ENCODE data around the gene MLANA. TPM values are rescaled to one million over a fixed set of nuclear protein-coding genes. Genes with fewer than 3 reads are reported as not detected.

Gene MLANA
- polyA plus RNA-seq, 3 donors, result not detected

DNA sequence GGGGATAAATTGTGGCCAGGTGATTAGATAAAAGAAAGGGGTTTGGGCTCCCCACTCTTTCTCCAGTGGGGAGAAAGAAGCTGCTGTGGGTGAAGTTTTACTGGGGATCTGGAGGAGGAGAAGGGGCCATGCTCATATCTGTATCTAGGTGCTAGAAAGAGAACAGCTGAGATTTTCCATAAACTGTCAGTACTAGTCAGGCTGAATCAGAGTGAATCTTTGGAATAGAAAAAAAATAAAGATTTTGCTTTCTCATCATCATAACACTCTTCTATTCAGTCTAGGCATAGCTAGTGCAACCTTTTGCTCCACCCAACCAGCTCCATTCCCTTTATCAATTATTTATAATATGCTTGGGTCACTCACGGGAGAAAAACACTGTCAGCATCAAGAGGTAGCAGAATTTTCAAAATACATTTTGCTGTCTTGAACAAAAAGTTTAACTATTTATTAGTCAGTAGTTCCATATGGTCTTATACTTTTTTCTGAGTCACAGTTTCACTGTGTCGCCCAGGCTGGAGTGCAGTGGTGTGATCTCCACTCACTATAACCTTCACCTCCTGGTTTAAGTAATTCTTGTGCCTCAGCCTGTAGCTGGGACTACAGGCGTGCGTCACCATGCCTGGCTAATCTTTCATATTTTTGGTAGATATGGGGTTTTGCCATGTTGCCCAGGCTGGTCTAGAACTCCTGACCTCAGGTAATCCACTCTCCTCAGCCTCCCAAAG lies 36.5 kb upstream of the MLANA start:
- H2AFZ ChIP-seq (ENCODE audit: insufficient read depth, low read depth, low read length, poor library complexity, severe bottlenecking), result no peak overlapping the region
- H3K27me3 ChIP-seq (ENCODE audit: control insufficient read depth in 2 of 2, insufficient read depth in 2 of 2, low read length in 2 of 2), result no peaks in the 10 kb centered on the region
- no peaks in the 10 kb centered on the region for H3K79me2 ChIP-seq (ENCODE audit: insufficient read depth, low read length)
- H3K36me3 Mint-ChIP-seq, result peaks cover 0 to 4% of the 10 kb centered on the region in 2 donors
- peaks cover 38% of the 10 kb centered on the region for H3K4me1 Mint-ChIP-seq
- TF ChIP-seq, protein P1, sequence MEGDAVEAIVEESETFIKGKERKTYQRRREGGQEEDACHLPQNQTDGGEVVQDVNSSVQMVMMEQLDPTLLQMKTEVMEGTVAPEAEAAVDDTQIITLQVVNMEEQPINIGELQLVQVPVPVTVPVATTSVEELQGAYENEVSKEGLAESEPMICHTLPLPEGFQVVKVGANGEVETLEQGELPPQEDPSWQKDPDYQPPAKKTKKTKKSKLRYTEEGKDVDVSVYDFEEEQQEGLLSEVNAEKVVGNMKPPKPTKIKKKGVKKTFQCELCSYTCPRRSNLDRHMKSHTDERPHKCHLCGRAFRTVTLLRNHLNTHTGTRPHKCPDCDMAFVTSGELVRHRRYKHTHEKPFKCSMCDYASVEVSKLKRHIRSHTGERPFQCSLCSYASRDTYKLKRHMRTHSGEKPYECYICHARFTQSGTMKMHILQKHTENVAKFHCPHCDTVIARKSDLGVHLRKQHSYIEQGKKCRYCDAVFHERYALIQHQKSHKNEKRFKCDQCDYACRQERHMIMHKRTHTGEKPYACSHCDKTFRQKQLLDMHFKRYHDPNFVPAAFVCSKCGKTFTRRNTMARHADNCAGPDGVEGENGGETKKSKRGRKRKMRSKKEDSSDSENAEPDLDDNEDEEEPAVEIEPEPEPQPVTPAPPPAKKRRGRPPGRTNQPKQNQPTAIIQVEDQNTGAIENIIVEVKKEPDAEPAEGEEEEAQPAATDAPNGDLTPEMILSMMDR (IDR thresholded peaks at IDR 0.05), result no peak
- H3K36me3 ChIP-seq (replicated peaks in 1 of 2; ENCODE audit: control insufficient read depth in 1 of 2, insufficient read depth in 2 of 2, low read length in 2 of 2), result no peaks in the 10 kb centered on the region
- peaks cover 0 to 7% (median 0%) of the 10 kb centered on the region in 7 donors for H3K9me3 Mint-ChIP-seq
- intact Hi-C loops (cut with micrococcal nuclease), result no loop called here
- H3K27ac Mint-ChIP-seq, result peak overlapping the region in 1 of 7 donors; percentile 30
- H3K27me3 Mint-ChIP-seq (ENCODE audit: low read depth in 3 of 3), result no peaks in the 10 kb centered on the region
- DNase-seq, result no peak
- H3K9me3 ChIP-seq (replicated peaks in 1 of 2; ENCODE audit: control insufficient read depth in 1 of 2, insufficient read depth in 1 of 2, low read length in 2 of 2), result no peaks in the 10 kb centered on the region
- H3K4me2 ChIP-seq (replicated peaks; ENCODE audit: extremely low read depth, low read length, poor library complexity, severe bottlenecking), result no peak overlapping the region
- peaks cover 24 to 38% of the 10 kb centered on the region in 2 donors for H3K4me1 ChIP-seq (ENCODE audit: control insufficient read depth in 1 of 2, insufficient read depth in 2 of 2, low read length in 2 of 2)
- H3K27ac ChIP-seq (ENCODE audit: low read depth in 1 of 2, low read length in 2 of 2), result no peak overlapping the region
- H3K4me3 Mint-ChIP-seq, result no peak overlapping the region
- no peak overlapping the region for H3K9ac ChIP-seq (ENCODE audit: insufficient read depth, low read length, poor library complexity, severe bottlenecking)
- no peak overlapping the region for H3K4me3 ChIP-seq (replicated peaks in 1 of 3; ENCODE audit: low read depth in 2 of 3, low read length in 3 of 3)
- no CpG with 5 or more reads among the region's 4 CpGs for WGBS (ENCODE audit: insufficient coverage)
- no peaks in the 10 kb centered on the region for H4K20me1 ChIP-seq (ENCODE audit: insufficient read depth, low read length)

DNA sequence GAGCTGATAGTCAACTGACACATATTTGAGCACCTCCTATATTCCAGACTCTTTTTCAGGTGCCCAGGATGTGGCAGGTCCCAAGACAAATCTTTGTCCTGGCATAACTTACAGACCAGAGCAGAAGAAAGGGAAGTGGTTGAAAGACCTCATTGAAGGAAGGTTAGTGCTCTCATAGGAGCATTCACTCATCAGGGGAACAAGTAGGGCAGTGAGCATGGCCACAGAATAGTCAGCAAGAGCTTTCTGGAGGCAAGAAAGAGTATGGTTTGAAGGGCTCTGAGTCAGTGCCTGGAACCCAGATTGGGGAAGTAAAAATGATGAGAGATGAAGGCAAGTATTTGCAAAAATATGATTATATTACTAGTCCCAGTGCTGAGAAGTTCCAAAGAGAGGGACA lies 32.8 kb upstream of the MLANA start:
- Histone ChIP-seq H3K27me3 (ENCODE audit: control insufficient read depth in 2 of 2, insufficient read depth in 2 of 2, low read length in 2 of 2) (no peaks in the 10 kb centered on the region), H3K4me1 (ENCODE audit: control insufficient read depth in 1 of 2, insufficient read depth in 2 of 2, low read length in 2 of 2) (peaks cover 0 to 6% of the 10 kb centered on the region in 2 donors), H3K36me3 (replicated peaks in 1 of 2; ENCODE audit: control insufficient read depth in 1 of 2, insufficient read depth in 2 of 2, low read length in 2 of 2) (no peaks in the 10 kb centered on the region), H3K9me3 (replicated peaks in 1 of 2; ENCODE audit: control insufficient read depth in 1 of 2, insufficient read depth in 1 of 2, low read length in 2 of 2) (no peaks in the 10 kb centered on the region), H3K27ac (ENCODE audit: low read depth in 1 of 2, low read length in 2 of 2) (no peak overlapping the region), H3K4me2 (replicated peaks; ENCODE audit: extremely low read depth, low read length, poor library complexity, severe bottlenecking) (no peak overlapping the region), H3K4me3 (replicated peaks in 1 of 3; ENCODE audit: low read depth in 2 of 3, low read length in 3 of 3) (no peak overlapping the region), H3K79me2 (ENCODE audit: insufficient read depth, low read length) (no peaks in the 10 kb centered on the region), H3K9ac (ENCODE audit: insufficient read depth, low read length, poor library complexity, severe bottlenecking) (no peak overlapping the region), H2AFZ (ENCODE audit: insufficient read depth, low read depth, low read length, poor library complexity, severe bottlenecking) (no peak overlapping the region), H4K20me1 (ENCODE audit: insufficient read depth, low read length) (no peaks in the 10 kb centered on the region)
- H3K4me3 Mint-ChIP-seq, result no peak overlapping the region
- peaks cover 8% of the 10 kb centered on the region for H3K4me1 Mint-ChIP-seq
- peaks cover 0 to 1% of the 10 kb centered on the region in 2 donors for H3K36me3 Mint-ChIP-seq
- intact Hi-C loops (cut with micrococcal nuclease), result no loop called here
- H3K27ac Mint-ChIP-seq, result peak overlapping the region in 3 of 7 donors; percentile 3 to 64 (median 38)
- TF ChIP-seq, protein P1 (IDR thresholded peaks at IDR 0.05), result no peak
- H3K27me3 Mint-ChIP-seq (ENCODE audit: low read depth in 3 of 3), result no peaks in the 10 kb centered on the region
- H3K9me3 Mint-ChIP-seq, result peaks cover 0 to 7% (median 0%) of the 10 kb centered on the region in 7 donors
- peak; percentile 22 to 41 (median 28) for DNase-seq
